Measurements from ENCODE around the gene TICRR. TPM values are rescaled to one million over a fixed set of nuclear protein-coding genes. Genes with fewer than 3 reads are reported as not detected.
A peak's percentile ranks its signal among the peaks of the same experiment; 100 is the strongest.

Gene TICRR, protein sequence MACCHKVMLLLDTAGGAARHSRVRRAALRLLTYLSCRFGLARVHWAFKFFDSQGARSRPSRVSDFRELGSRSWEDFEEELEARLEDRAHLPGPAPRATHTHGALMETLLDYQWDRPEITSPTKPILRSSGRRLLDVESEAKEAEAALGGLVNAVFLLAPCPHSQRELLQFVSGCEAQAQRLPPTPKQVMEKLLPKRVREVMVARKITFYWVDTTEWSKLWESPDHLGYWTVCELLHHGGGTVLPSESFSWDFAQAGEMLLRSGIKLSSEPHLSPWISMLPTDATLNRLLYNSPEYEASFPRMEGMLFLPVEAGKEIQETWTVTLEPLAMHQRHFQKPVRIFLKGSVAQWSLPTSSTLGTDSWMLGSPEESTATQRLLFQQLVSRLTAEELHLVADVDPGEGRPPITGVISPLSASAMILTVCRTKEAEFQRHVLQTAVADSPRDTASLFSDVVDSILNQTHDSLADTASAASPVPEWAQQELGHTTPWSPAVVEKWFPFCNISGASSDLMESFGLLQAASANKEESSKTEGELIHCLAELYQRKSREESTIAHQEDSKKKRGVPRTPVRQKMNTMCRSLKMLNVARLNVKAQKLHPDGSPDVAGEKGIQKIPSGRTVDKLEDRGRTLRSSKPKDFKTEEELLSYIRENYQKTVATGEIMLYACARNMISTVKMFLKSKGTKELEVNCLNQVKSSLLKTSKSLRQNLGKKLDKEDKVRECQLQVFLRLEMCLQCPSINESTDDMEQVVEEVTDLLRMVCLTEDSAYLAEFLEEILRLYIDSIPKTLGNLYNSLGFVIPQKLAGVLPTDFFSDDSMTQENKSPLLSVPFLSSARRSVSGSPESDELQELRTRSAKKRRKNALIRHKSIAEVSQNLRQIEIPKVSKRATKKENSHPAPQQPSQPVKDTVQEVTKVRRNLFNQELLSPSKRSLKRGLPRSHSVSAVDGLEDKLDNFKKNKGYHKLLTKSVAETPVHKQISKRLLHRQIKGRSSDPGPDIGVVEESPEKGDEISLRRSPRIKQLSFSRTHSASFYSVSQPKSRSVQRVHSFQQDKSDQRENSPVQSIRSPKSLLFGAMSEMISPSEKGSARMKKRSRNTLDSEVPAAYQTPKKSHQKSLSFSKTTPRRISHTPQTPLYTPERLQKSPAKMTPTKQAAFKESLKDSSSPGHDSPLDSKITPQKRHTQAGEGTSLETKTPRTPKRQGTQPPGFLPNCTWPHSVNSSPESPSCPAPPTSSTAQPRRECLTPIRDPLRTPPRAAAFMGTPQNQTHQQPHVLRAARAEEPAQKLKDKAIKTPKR (N-terminal part only)
- polyA plus RNA-seq (2013, experiment 1 of 2): 18.2 TPM
- 16.7 TPM for polyA plus RNA-seq (2013, experiment 2 of 2)

DNA sequence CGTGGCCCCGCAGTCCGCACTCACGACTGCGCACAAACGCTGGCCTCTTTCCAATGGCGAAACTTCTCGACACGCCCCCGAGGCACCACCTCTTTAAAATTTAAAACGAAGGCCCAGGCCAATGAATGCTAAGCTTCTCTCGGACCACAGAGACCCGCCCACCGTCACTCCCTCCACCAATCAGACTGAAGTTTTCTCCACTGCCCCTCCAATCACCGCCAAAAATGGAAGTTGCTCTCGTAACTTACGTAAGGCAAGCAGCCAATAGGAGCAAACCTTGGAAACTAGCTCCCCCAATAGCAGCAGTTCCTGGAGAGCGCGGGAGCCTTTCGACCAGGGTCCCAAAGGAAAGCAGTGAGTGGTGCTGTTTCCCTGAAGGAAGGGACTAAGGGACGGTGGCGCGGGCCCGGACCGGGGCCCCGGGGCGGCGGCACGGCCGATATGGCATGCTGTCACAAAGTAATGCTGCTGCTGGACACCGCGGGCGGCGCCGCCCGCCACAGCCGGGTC, at the start of gene TICRR:
Gene TICRR (plus strand): TSS at position 324 of the 510 bp plus-strand sequence. CDS start 118 bp downstream, at position 442.
- Histone ChIP-seq H3K9me3 (ENCODE audit: insufficient read depth, low read depth, low read length) (no peaks in the 10 kb centered on the region), H3K9ac (ENCODE audit: low read depth, low read length) (peak within 1 kb of the TSS; percentile 79), H3K36me3 (ENCODE audit: insufficient read depth, low read length) (peaks cover 17% of the 10 kb centered on the region), H3K27ac (ENCODE audit: low read depth, low read length) (peak within 1 kb of the TSS; percentile 75), H3K4me1 (ENCODE audit: insufficient read depth, low read length) (peaks cover 10% of the 10 kb centered on the region), H3K4me3 (ENCODE audit: low read length) (peak within 1 kb of the TSS; percentile 80), H3K27me3 (ENCODE audit: insufficient read depth, low read length) (no peaks in the 10 kb centered on the region)
- WGBS: under 1% methylated on average over 37 of the region's 37 CpGs

DNA sequence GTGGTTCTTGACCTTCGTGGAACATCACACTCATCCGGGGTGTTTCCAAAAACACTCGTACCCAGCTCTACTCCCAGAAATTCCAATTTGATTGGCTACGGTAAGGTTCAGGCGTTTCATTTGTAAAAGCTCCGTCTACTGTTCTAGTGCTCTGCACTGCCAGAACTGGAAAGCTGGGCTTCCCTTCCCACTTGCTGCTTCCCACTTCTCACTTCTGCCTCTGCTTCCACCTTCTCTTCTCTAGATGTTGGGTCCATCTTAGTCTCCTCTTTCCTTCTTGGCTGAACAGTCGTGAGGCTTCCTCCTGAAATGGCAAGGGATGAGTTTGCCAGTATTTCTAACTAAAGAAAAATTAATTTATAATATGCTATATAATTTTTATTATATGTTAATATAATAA, 49.1 kb upstream of the TICRR start:
- Histone ChIP-seq H3K4me3 (ENCODE audit: low read length) (no peak overlapping the region), H3K4me1 (ENCODE audit: insufficient read depth, low read length) (no peaks in the 10 kb centered on the region), H3K9ac (ENCODE audit: low read depth, low read length) (no peak overlapping the region), H3K36me3 (ENCODE audit: insufficient read depth, low read length) (no peaks in the 10 kb centered on the region), H3K27me3 (ENCODE audit: insufficient read depth, low read length) (no peaks in the 10 kb centered on the region), H3K27ac (ENCODE audit: low read depth, low read length) (no peak overlapping the region), H3K9me3 (ENCODE audit: insufficient read depth, low read depth, low read length) (no peaks in the 10 kb centered on the region)
- 87% methylated on average over 6 of the region's 7 CpGs for WGBS

DNA sequence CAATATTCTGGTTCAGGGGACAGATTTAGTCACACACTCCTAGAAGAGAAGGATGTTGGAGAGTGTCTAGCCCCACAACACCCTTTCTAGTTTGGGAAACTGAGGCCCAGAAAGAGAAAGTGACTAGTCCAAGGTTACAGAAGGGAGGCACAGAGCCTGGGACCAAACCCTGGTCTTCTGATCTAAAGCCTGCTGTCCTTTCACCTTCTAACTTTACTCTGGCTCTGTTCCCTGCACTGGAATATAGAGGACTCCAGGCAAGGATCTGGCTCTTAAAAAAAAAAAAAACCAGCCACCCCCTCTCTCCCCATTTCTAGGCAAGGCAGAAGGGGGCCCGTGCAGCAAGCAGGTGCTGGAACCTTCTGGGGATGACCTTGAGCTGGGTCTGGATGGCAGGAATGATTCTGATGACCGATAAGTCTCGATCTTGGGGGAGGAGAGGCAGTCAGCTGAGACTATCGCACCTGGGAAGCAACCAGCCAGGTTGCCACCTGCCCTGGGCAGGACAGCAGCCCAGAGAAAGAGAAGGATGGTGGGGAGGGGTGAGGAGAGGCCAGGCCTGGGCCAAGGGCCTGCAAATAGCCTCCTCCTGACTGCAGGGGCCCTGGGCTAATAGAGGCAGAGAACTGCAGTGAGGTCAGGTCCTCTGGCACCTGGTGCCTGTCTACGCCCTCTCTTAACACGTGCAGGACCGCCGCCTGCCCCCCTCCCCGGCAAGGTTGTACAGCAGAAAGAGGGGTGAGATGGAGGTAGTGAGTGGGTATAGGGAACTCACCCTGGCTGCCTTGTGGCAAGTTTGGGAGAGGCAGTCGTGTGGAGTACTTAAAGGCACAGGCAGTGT, 48.4 kb upstream of the TICRR start:
- WGBS: 89% methylated on average over 10 of the region's 10 CpGs
- H3K4me3 ChIP-seq (ENCODE audit: low read length): no peak overlapping the region
- no peaks in the 10 kb centered on the region for H3K4me1 ChIP-seq (ENCODE audit: insufficient read depth, low read length)
- no peak overlapping the region for H3K9ac ChIP-seq (ENCODE audit: low read depth, low read length)
- H3K27ac ChIP-seq (ENCODE audit: low read depth, low read length): no peak overlapping the region
- no peaks in the 10 kb centered on the region for H3K9me3 ChIP-seq (ENCODE audit: insufficient read depth, low read depth, low read length)
- H3K27me3 ChIP-seq (ENCODE audit: insufficient read depth, low read length): no peaks in the 10 kb centered on the region
- no peaks in the 10 kb centered on the region for H3K36me3 ChIP-seq (ENCODE audit: insufficient read depth, low read length)

DNA sequence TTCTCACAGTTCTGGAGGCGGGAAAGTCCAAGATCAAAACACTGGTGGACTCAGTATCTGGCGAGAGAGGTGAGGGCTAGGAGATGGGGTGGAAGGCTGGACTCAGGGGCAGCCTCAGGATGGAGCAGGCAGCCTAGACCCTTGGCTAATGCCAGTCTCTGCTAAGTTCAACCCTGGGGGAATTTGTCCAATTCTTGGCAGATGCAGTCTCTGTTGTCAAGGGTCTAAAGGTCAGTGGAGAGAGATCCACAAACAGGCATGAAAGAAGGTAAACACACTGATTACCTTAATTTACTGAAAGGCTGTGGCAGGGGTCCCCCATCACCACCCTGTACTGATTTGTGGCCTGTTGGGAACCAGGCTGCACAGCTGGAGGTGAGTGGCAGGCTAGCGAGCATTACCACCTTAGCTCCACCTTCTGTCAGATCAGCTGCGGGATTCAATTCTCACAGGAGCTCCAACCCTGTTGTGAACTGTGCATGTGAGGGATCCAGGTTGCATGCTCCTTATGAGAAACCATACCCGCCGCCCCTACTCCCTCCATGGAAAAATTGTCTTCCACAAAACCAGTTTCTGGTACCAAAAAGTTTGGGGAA, 46.4 kb upstream of the TICRR start:
- H3K4me3 ChIP-seq (ENCODE audit: low read length): no peak overlapping the region
- no peaks in the 10 kb centered on the region for H3K27me3 ChIP-seq (ENCODE audit: insufficient read depth, low read length)
- no peaks in the 10 kb centered on the region for H3K9me3 ChIP-seq (ENCODE audit: insufficient read depth, low read depth, low read length)
- 92% methylated on average over 6 of the region's 6 CpGs for WGBS
- H3K36me3 ChIP-seq (ENCODE audit: insufficient read depth, low read length): no peaks in the 10 kb centered on the region
- peaks cover 3% of the 10 kb centered on the region; the same call in 1 of the 2 replicates for H3K4me1 ChIP-seq (ENCODE audit: insufficient read depth, low read length)
- no peak overlapping the region for H3K27ac ChIP-seq (ENCODE audit: low read depth, low read length)
- no peak overlapping the region for H3K9ac ChIP-seq (ENCODE audit: low read depth, low read length)

DNA sequence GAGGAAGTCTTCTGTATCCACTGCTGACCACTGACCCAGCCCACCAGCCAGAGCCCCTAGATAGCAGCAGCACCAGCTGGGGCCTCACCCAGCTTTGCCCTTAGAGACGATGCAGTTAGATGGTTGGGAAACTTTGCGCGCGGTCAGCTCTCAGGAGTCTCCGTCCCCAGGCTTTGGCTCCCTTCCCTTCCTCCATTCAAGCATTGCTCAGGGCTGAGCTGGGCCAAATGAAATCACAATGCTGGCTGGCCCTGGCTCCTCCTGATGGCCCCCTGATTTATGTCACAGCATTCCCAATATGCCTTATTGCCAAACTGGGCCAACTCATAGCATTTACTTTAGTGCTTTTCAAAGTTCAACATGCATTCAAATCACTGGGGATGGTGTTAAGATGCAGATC, 44.3 kb upstream of the TICRR start:
- H3K9ac ChIP-seq (ENCODE audit: low read depth, low read length): no peak overlapping the region
- no peak overlapping the region for H3K27ac ChIP-seq (ENCODE audit: low read depth, low read length)
- no peaks in the 10 kb centered on the region for H3K27me3 ChIP-seq (ENCODE audit: insufficient read depth, low read length)
- H3K4me1 ChIP-seq (ENCODE audit: insufficient read depth, low read length): peaks cover 3% of the 10 kb centered on the region; the same call in 1 of the 2 replicates
- H3K36me3 ChIP-seq (ENCODE audit: insufficient read depth, low read length): no peaks in the 10 kb centered on the region
- 84% methylated on average over 5 of the region's 5 CpGs for WGBS
- no peak overlapping the region for H3K4me3 ChIP-seq (ENCODE audit: low read length)
- H3K9me3 ChIP-seq (ENCODE audit: insufficient read depth, low read depth, low read length): no peaks in the 10 kb centered on the region

DNA sequence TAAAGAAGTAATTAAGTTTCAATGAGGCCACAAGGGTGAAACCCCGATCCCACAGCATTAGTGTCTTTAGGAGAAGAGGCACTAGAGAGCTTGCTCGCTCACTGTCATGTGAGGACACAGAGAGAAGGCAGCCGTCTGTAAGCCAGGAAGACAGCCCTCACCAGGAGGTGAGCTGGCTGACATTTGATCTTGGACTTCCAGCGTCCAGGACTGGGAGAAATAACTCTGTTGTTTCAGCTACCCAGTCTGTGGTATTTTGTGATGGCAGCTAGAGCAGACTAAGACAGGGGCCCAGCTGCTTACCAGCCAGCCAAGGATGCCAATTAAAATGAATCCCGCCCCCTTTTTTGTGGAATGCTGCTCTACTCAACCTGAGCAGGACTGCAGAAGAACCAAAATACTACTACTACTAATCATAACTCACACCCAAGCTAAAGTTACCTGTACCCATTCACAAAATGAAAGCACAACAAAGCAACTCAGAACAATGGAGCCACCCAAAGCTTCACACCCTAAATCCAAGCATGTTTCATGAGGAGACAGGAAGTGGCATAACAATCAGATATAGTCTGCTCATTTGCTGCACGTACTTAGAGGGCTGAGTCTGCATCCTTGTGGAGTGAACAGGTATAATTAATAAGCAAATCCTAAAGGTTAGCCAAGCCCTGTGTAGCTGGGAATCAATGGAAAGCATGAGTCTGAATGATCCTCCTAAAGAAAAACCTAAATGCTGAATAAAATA, 43.3 kb upstream of the TICRR start:
- WGBS: 73% methylated on average over 6 of the region's 6 CpGs
- H3K9ac ChIP-seq (ENCODE audit: low read depth, low read length): no peak overlapping the region

DNA sequence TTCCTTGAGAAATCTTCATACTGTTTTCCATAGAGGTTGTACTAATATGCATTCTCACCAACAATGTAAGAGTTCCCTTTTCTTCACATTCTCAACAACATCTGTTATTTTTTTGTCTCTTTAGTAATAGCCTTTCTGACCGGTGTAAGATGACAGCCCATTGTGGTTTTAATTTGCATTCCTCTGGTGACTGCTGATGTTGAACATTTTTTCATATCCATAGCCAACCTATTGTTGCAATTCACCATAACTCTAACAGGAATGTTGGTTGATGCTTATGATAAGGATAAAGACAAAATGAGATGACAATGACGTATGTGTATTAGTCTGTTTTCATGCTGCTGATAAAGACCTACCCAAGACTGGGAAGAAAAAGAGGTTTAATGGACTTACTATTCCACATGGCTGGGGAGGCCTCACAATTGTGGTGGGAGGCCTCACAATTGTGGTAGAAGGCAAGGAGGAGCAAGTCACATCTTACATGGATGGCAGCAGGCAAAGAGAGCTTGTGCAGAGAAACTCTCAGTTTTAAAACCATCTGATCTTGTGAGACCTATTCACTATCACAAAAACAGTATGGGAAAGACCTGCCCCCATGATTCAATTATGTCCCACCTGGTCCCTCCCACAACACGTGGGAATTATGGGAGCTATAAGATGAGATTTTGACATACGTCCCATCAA, 41.3 kb upstream of the TICRR start:
- Histone ChIP-seq H3K4me1 (ENCODE audit: insufficient read depth, low read length) (peaks cover 3% of the 10 kb centered on the region; the same call in 1 of the 2 replicates), H3K27ac (ENCODE audit: low read depth, low read length) (no peak overlapping the region), H3K36me3 (ENCODE audit: insufficient read depth, low read length) (no peaks in the 10 kb centered on the region), H3K4me3 (ENCODE audit: low read length) (no peak overlapping the region), H3K9ac (ENCODE audit: low read depth, low read length) (no peak overlapping the region), H3K9me3 (ENCODE audit: insufficient read depth, low read depth, low read length) (peaks cover 10% of the 10 kb centered on the region), H3K27me3 (ENCODE audit: insufficient read depth, low read length) (no peaks in the 10 kb centered on the region)
- WGBS: 92% methylated on average over 2 of the region's 4 CpGs

More for the DNA sequence above, 43.3 kb upstream of the TICRR start:
- Histone ChIP-seq H3K9me3 (ENCODE audit: insufficient read depth, low read depth, low read length) (no peaks in the 10 kb centered on the region), H3K27me3 (ENCODE audit: insufficient read depth, low read length) (no peaks in the 10 kb centered on the region), H3K4me3 (ENCODE audit: low read length) (no peak overlapping the region), H3K36me3 (ENCODE audit: insufficient read depth, low read length) (no peaks in the 10 kb centered on the region), H3K4me1 (ENCODE audit: insufficient read depth, low read length) (peaks cover 3% of the 10 kb centered on the region; the same call in 1 of the 2 replicates), H3K27ac (ENCODE audit: low read depth, low read length) (no peak overlapping the region)

DNA sequence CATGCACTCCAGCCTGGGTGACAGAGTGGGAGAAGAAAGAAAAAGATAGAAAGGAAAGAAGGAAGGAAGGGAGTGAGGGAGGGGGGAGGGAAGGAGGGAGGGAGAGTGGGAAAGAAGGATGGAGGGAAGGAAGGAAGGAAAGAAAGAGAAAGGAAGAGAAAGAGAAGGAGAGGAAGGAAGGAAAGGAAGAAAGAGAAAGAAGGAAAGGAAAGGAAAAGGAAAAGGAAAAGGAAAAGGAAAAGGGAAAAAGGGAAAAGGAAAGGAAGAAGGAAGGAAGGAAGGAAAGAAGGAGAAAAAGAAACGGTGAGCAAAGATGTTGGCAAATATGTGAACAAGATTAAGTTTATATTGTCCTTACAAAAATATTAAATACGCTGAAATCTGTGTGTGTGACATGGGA, 36.2 kb upstream of the TICRR start:
- Histone ChIP-seq H3K4me1 (ENCODE audit: insufficient read depth, low read length) (no peaks in the 10 kb centered on the region), H3K4me3 (ENCODE audit: low read length) (no peak overlapping the region), H3K36me3 (ENCODE audit: insufficient read depth, low read length) (no peaks in the 10 kb centered on the region), H3K27ac (ENCODE audit: low read depth, low read length) (no peak overlapping the region), H3K9ac (ENCODE audit: low read depth, low read length) (no peak overlapping the region), H3K9me3 (ENCODE audit: insufficient read depth, low read depth, low read length) (peaks cover 10% of the 10 kb centered on the region), H3K27me3 (ENCODE audit: insufficient read depth, low read length) (no peaks in the 10 kb centered on the region)
- WGBS: 84% methylated on average over 2 of the region's 2 CpGs

DNA sequence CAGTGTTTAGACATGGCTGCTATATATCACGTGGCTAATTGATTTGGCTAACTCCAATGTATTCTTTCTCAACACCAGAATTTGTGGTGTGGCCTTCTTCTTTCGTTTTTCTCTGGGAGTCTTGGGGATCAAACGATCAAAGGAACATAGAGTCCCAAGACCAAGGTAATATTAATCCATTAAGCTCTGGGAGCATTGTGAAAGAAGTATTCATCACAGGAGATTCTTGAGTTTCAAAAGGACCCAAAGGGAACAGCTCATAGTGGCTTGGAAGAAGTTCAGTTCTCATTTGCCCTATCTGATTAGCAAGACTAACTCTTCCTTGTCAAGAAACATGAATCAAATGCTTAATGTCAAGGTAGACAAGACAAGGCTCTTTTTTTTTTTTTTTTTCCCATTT, 32.9 kb upstream of the TICRR start:
- H3K9ac ChIP-seq (ENCODE audit: low read depth, low read length): no peak overlapping the region
- no peak overlapping the region for H3K27ac ChIP-seq (ENCODE audit: low read depth, low read length)
- H3K9me3 ChIP-seq (ENCODE audit: insufficient read depth, low read depth, low read length): peaks cover 10% of the 10 kb centered on the region
- no peaks in the 10 kb centered on the region for H3K36me3 ChIP-seq (ENCODE audit: insufficient read depth, low read length)
- no peaks in the 10 kb centered on the region for H3K4me1 ChIP-seq (ENCODE audit: insufficient read depth, low read length)
- H3K4me3 ChIP-seq (ENCODE audit: low read length): no peak overlapping the region
- WGBS: 90% methylated on average over 3 of the region's 3 CpGs
- no peaks in the 10 kb centered on the region for H3K27me3 ChIP-seq (ENCODE audit: insufficient read depth, low read length)

All from HUES64 (cell line).